HG02642 (cell line): Measurements from ENCODE around the gene MALT1.
"Not testable (repeated sequence)": the region's sequence is repeated elsewhere in the genome, so short reads cannot be mapped to it uniquely, and the experiment has no call there.

Source experiments
- ATAC-seq: cut with Tn5 transposase; IDR thresholded peaks from one replicate; pipeline ENCODE4 v1.9.1; 2021; ENCODE audit warnings: mild to moderate bottlenecking; ENCODE audit not compliant: unreplicated experiment, poor library complexity

Gene MALT1

DNA sequence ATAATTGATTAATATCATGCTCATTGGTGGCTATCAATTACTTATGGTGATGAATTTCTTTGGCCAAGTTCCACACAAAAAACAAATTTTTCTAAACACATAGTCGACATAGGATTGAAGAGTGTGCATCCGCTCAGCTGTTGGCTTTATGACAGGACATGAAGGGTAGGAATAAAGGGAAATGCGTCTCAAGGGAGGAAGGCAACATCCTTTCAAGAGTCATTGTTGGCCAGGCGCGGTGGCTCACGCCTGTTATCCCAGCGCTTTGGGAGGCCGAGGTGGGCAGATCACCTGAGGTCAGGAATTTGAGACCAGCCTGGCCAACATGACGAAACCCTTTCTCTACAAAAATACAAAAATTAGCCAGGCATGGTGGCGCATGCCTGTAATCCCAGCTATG is 20.4 kb upstream of the MALT1 start:
- not testable (repeated sequence) for ATAC-seq

DNA sequence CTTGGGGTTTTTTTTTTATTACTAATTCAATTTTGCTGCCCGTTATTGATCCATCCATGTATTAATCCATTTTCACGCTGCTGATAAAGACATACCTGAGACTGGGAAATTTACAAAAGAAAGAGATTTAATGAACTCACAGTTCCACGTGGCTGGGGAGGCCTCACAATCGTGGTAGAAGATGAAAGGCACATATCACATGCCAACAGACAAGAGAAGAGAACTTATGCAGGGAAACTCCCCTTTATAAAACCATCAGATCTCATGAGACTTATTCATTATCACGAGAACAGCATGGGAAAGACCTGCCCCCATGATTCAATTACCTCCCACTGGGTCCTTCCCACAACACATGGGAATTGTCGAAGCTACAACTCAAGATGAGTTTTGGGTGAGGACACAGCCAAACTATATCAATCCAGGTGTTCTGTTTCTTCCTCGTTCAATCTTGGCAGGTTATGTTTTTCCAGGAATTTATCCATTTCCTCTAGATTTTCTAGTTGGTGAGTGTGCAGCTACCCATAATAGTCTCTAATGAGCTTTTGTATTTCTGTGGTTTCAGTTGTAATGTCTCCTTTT is 18.0 kb upstream of the MALT1 start:
- not testable (repeated sequence) for ATAC-seq

DNA sequence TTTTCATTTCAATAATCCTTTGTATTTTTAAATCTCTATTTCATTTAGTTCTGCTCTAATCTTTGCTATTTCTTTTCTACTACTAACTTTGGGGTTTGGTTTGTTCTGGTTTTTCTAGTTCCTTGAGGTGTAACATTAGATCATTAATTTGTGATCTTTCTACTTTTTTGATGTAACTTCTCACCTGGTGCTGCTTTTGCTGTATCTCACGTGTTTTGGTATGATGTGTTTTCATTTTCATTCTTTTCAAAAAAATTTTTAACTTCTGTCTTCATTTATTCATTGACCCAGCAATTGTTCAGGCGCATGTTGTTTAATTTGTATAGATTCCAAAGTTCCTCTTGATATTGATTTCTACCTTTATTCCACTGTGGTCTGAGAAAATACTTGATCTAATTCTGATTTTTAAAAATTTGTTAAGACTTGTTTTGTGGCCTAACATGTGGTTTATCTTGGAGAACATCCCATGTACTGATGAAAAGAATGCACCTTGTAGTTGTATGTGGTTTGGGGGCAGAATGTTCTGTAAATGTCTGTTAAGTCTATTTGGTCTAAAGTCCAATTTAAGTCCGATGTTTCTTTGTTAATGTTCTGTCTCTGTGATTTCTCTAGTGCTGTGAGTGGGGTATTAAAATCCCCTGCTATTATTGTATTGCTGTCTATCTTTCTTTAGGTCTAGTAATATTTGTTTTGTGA is 17.3 kb upstream of the MALT1 start:
- no peak for ATAC-seq

DNA sequence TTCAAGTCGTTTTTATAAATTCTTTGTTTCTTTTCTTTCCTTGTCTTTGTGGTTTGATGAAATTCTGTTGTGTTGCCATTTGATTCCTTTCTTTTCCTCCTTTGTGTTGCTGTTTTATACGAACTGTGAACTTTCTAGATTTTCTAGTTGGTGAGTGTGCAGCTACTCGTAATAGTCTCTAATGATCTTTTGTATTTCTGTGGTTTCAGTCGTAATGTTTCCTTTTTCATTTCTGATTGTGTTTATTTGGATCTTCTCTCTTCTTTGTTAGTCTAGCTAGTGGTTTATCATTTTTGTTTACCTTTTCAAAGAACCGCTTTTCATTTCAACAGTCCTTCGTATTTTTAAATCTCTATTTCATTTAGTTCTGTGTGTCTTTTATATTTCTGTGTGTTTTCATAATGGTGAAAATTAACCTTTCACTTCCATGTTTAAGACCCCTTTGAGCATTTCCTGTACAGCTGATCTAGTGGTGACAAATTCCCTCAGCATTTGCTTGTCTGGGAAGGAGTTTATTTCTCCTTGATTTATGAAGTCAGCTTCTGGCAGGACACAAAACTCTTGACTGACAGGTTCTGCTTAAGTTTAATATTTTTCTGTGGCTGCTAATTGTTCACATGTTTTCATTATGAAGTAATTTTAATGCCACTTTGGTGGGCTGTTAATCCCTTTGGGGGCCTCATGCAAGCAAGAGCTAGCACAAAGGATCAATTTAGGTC is 16.2 kb upstream of the MALT1 start:
- no peak for ATAC-seq

DNA sequence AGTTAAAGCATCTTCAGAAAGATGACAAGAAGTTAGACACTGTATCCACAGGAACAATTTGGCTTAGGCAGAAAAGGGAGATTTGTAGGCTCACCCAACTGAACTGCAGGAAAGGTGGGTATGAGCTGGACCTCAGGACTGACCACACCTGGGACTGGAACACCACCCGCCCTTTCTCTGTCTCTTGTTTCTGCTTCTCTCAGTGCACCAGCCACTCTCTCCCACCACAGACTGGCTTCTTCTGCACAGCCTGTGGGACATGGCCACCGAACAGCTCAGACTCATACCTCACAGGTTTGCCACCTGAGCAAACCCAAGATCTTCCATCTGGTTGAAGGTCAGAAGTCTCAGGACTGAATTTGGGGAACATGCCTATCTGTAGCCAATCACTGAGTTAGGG is 14.2 kb upstream of the MALT1 start:
- no peak for ATAC-seq

DNA sequence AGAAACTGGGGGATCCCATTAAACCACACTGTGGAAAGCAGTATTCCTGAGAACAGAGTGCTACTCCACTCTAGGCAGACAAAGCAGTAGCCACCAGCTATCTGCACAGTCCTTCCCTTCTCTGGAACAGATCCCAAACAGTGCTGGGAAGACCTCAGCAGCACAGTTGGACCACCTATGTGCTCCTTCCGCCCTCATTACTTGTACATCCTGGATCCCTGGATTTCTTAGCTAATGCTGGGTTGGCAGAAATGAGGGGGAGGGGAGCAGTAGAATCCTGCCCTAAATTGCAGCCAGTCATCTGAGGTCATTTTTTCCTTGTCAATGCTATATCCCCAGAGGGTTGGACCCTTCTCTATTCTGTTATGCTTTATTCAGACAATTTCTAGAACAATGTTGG is 13.8 kb upstream of the MALT1 start:
- no peak for ATAC-seq

DNA sequence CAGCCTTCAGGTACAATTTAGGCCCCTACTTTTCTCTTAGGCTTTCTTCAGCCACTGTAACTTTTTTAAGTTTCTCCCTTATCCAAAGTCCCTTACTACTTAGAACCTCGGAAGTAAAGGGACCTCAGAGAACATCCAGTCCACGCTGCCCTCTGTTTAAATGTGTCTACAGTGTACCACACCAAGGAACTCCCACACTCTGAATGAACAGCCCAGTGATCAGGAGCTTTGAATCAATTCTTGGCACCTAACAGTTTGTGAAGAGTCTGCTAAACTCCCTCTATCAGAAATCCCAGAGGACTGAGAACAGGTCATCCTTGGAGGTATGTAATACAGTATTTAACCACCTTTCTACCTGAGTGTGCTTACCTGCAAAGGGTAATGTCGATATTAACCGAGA is 11.6 kb upstream of the MALT1 start:
- ATAC-seq, result no peak

DNA sequence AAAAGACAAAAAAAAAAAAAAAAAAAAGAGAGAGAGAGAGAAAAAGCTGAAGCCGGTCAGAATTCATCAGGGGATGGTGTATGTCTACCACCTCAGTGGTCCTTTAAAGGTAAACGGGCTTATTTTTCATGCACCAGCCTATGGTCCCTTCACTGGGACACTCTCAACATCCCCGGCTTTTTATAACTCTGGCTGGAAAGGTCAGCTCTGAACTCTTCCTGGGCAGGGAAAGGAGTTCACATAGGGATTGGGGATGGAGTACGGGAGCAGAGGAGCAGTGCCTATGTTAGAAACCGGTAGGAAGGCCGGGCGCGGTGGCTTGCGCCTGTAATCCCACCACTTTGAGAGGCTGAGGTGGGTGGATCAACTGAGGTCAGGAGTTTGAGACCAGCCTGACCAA is 10.3 kb upstream of the MALT1 start:
- no peak for ATAC-seq

DNA sequence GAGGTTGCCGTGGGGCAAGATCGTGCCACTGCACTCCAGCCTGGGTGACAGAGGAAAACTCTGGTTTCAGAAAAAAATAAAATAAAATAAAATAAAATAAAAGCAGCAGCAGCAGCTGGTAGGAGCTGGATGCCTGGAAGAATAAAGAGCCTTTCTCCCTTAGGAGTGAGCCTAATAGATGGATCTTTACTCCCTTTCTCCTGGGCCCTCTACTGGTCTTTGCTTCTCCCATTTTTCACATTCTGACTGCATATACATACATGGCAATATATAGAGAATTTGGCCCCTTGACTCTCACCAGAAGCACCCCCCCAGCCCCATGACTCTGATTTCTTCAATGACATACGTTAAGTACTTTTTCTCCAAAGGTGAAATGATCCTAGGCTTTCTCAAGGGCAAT is 9.8 kb upstream of the MALT1 start:
- ATAC-seq, result no peak

DNA sequence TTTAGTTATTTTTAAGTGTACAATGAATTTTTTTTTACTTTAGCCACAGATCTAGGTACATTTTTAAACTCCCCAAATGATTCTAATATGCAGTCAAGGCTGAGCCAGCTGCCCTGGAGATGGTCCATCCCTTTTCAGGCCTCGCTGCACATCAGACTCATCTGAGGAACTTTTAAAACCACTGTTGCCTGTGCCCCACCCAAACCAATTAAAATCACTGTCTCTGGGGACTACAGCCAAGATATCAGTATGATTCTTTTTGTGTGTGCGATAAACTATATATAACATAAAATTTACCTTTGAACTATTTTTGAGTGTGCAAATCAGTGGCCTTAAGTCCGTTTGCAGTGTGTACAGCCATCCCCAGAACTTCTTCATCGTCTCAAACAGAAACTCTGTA is 9.1 kb upstream of the MALT1 start:
- ATAC-seq, result no peak

DNA sequence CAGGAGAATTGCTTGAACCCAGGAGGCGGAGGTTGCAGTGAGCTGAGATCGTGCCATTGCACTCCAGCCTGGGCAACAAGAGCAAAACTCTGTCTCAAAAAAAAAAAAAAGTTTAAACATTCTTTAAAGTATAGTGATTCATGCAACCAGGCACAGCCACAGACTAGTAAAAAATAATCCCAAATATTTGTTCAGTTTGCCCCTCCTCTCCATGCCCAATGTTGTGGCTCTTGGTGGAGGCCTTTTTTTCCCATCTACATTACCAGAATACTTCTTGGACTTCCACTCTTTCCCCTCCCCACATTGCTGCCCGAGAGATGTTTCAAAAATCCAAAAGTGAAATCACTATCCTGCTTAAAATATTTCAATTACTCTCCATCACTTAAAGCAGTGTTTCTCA is 5.1 kb upstream of the MALT1 start:
- no peak for ATAC-seq

DNA sequence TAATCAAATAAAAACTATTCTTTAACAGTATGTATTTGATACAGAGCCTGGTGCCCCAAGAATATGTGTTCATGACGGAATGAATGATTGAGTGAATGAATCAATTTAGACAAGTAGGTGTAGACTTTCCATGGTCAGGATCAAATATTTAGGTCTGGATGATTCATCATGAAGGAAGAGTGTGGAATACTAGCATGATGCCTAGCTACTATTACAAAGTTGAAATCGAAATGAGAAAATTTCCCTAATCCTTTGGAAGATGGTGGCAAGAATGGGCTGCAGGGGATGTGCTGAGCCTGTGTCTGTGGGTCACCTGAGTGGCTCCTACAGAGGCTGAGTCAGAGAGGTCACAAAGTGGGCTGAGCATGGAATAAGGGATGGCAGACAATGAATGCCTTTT is 3.1 kb upstream of the MALT1 start:
- no peak for ATAC-seq

DNA sequence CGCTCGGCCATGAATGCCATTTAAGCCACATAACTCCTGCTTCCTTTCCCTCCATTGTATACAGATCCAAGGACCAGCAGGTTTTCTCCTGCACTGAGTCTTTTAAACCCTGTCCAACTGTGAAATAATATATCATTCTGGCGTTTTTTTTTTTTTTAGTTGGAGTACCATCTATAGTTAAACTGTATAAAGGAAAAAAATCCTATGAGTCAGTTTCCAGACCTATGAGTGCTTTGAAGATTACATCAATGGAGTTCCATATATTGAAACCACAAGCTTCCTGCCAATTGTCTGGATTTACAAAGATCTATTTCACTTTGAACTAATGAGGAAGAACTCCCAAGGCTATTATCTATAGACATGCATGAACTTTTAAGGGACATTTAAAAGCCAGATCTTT is 2.4 kb upstream of the MALT1 start:
- no peak for ATAC-seq

DNA sequence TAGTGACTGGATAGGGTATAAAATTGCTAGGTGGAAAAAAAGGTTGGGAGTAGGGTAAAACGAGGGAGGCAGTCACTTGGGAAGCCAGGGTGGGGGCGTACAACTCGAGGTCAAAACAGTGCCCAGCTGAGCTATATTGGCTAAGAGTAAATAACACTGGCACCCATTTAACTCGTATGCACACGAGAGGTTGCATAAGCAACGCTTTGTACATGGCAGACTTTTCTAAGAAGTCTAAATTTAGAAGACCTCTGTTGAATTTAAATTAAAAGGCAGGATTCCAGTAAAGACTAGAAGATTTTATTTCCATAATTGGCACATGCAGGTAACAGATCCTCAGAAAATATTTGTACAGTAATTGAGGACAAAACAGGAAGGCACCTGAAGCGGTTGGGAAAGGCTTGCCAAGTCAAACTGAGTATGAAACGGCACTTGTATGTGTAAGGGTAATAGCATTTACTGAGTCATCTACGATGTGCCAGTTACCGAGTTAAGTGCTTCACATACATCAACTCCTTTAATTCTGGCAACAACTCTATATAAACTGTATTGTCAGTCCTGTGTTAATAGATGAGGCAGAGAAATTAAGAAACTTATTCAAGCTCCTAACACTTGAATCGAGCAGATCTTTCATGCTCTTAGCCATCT is 1.4 kb upstream of the MALT1 start:
- no peak for ATAC-seq

DNA sequence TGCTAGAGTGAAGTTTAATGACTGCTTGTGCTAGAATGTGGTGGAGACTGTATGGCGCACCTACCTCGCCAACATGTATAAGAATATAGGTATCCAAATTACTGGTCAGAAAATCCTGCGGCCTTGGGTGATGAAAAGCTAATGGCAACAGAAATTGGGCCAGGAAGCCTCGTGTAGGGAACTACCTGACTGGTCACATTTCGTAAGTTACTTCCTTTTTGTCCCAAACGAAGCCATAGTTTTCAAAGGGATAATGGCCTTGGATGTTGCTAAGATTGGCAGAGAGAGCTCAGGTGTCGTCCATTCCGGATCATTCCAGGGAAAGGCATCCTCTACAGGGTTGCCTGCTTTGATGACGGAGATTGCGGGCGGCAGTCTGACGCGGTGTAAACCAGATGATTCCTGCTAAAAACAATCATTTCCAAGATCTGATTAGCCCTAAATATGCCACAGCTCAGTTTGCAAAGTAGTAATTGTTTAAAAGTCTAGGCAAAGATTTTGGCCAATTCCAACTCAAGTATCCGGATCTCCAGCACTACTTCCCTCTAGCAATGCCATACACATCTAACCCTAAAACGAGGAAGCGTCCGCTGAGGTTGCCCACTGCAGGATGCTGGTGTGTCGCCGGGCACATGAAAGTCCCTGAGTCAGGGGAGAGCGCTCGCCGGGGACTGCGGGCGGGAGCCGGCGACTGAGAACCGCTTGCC is 708 bp upstream of the MALT1 start:
- no peak for ATAC-seq

DNA sequence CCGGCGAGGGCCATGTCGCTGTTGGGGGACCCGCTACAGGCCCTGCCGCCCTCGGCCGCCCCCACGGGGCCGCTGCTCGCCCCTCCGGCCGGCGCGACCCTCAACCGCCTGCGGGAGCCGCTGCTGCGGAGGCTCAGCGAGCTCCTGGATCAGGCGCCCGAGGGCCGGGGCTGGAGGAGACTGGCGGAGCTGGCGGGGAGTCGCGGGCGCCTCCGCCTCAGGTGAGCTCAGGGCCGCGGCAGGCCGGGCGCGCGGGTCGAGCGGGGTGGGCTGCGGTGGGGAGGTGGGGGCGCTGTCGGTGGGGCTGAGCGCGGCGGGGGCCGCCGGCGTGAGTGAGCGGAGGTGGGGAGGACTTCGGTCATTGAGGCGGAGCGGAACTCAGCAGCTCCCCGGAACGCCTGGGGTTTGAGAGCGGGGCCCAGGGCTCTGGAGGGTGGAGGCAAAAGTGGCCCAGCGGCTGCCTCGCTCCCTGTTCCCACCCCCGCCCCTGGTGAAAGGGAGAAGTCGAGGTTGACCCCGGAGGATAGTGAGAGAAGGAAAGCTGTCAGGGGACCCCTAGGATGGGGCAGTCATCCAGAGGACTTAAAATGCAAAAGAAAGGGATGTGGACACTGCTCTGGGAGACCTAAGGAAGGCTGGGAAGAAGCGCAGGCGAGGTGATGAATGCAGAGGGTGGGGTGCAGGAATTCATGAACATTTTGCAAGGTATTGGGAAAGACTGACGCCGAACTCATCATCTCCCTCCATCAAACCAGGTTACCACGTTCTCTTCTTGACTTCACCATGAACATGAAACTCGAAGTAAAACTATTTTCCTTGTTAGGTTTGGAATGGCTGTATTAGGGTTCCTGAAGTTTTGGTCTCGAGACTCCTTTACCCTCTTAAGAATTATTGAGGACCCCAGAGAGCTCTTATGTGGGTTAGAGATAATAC is 633 bp downstream of the MALT1 start:
- ATAC-seq, result peak; percentile 36

DNA sequence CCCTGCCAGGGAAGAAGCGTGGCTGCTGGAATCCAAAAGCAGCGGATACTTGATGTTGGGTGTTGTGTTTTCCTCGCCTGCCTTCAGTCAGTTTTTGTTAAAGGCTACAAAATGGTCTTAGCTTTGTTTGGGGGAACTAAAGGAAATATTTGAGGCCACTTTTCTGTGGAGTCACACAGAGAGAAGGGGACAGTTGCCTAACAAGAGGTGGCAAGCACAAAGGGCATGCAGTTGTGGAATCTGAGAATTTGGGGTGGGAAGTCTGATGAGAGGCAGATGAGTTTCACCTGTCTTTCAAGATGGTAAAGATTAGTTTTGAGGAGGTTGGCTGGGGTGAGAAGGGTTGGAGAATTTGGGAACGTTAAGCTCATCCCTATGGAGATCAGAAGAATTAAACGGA is 2.9 kb downstream of the MALT1 start:
- ATAC-seq, result no peak

DNA sequence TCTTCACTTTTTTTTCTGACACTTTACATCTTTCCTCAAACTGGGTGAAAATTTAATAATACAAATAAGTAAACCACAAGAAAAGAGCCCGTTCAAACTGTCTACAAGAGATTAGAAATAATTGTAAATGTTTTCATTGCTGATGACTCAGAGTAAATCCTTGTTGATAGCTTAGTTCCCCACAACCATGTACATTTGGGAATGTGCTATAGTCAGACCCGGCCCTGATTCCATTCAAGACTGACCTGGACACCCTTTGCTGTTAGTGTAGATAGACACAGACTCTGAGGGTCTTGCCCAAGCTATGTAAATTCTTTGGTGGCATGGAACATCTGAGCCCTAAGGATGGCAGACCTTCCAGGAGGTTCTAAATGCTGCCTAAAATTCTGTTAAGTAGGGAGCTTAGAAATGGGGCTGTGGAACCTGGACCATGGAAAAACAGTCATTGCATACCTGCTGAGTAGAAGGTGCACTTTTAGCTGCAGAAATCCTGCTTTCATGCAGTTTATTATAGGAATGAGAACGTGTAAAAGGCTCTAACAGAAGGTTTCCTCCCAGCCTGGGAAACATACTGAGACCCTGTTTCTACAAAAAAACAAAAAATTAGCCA is 3.7 kb downstream of the MALT1 start:
- ATAC-seq, result no peak

DNA sequence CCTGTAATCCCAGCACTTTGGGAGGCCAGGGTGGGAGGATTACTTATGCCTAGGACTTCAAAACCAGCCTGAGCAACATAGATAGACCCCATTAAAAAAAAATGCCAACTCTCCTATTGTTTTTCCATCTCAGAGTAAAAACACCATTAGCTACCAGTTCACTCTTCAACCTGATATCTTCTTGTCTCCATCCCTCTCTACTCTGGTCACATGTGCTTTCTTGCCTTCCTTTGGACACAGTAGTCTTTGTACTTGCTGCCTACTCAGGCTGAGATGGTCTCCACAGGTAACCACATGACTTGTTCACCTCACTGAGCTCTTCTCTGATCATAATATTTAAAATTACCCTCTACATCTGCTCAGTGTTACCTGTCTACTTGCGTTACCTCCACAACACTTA is 5.0 kb downstream of the MALT1 start:
- no peak for ATAC-seq
